22Rv1 (cell line): ENCODE measurements around the gene CXCL1.

Source experiments
- H3K27ac ChIP-seq: fragments of 450-650 bp; 2 replicates; pipeline ENCODE4 v1.5.1; 2017
- CTCF ChIP-seq: fragments of 450-650 bp; IDR thresholded peaks from 2 replicates; pipeline ENCODE4 v1.5.1; 2017; ENCODE audit warnings: mild to moderate bottlenecking
- ZFX ChIP-seq: fragments of 450-650 bp; IDR thresholded peaks from 2 replicates; pipeline ENCODE4 v1.6.1; 2017; ENCODE audit warnings: antibody characterized with exemption, borderline replicate concordance

CXCL1 gene

GRCh38 chr4:73842696-73843095 lies 26.5 kb upstream of the CXCL1 start:
- H3K27ac ChIP-seq = no peak overlapping the region
- TF ChIP-seq CTCF (no peak), ZFX (no peak)

GRCh38 chr4:73843369-73843768 lies 25.8 kb upstream of the CXCL1 start:
- H3K27ac ChIP-seq = no peak overlapping the region
- TF ChIP-seq CTCF (no peak), ZFX (no peak)

DNA sequence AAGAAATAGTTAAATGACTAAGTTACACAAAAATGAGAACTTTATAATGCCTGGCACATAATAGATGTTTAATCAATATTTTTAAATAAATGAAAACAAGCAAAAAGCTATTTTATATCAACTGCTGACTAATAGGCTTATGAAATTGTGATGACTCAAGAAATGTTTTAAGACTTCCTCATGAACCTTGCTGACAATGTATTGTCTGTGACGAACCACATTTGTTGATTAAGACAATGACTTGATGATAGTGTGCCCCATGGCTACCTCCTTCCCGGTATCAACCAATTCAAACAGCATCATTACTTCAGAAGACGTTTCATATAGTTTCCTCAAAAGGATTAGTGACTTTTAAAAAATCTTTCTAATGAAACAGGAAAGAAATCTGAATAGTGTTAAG lies 24.8 kb upstream of the CXCL1 start:
- no peak for TF ChIP-seq CTCF
- TF ChIP-seq ZFX = no peak
- H3K27ac ChIP-seq = no peak overlapping the region

DNA sequence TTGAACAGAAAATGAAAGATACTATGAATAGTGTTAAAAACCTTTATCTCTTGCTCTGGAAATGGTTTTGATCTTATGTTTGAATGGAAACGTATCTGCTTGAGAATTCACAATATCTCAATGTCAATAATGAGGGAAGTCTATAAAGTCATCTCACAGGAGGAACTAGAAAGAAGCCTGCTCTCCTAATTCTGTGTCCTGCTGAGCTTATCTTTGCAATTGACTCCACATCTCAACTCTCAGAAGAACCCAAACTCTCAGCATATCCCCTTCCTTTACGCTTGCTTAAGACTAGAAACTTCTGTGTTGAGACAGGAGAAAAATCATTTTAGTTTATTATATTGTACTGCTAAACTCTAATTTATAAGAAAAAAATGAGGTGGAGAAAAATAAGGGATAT lies 24.4 kb upstream of the CXCL1 start:
- H3K27ac ChIP-seq = no peak overlapping the region
- TF ChIP-seq ZFX = no peak
- TF ChIP-seq CTCF = no peak

- TF ChIP-seq ZFX (no peak), CTCF (no peak)
- no peak overlapping the region for H3K27ac ChIP-seq
Measured at GRCh38 chr4:73847526-73848182, 21.5 kb upstream of the CXCL1 start.

DNA sequence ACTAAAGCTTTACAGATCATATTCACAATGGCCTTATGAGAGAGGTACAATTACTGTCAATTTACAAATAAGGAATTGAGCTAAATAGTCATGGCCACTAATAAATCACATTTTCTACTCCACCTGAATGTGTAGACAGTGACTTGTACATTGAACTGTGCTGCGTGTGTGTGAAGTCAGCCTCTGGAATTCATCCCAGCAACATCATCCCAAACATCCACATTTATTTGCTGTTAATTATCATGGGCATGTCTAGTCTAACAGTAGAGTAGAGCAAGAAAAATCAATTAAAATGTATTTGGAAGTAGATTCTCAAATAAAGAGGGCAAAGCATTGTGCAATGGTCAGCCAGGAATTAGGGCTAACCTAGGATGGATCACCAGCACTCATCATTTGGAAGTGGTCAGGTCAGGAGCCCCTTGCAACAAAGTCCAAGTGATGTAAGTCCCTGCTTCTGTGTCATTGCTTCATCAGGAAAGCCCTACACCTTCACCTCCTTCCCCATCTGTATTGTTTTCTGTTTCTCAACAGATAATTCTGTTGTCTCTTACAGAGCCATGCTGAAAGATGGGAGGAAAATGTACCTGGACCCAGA lies 20.9 kb upstream of the CXCL1 start:
- H3K27ac ChIP-seq = no peak overlapping the region
- no peak for TF ChIP-seq CTCF
- no peak for TF ChIP-seq ZFX

- TF ChIP-seq CTCF = no peak
- TF ChIP-seq ZFX = no peak
Measured at GRCh38 chr4:73850261-73850970, 18.8 kb upstream of the CXCL1 start.

More at GRCh38 chr4:73850261-73850970, 18.8 kb upstream of the CXCL1 start:
- no peak overlapping the region for H3K27ac ChIP-seq
